Cardiac fibroblast (primary cell): ENCODE results near the gene TRABD2B.

Experiments used
- DNase-seq, 2 donors: peaks; one replicate each; pipeline versions ENCODE4 v3.0.0 to v3.0.0-alpha.2; 2010; ENCODE audit warnings: low read depth in 2 of 2
- H3K4me3 ChIP-seq, 2 donors: replicated peaks in 1 of 2; 1 replicate in 1 of 2; 2 replicates in 1 of 2; pipeline ENCODE4 v1.5.1; 2011; ENCODE audit warnings: low read depth in 2 of 2, low read length in 2 of 2, mild to moderate bottlenecking in 2 of 2, moderate library complexity in 1 of 2
- TF ChIP-seq, protein P1 (sequence below): IDR thresholded peaks from one replicate; pipeline ENCODE4 v1.5.1; 2011; ENCODE audit warnings: low read depth, mild to moderate bottlenecking, low read length, inconsistent platforms

The TRABD2B gene

DNA sequence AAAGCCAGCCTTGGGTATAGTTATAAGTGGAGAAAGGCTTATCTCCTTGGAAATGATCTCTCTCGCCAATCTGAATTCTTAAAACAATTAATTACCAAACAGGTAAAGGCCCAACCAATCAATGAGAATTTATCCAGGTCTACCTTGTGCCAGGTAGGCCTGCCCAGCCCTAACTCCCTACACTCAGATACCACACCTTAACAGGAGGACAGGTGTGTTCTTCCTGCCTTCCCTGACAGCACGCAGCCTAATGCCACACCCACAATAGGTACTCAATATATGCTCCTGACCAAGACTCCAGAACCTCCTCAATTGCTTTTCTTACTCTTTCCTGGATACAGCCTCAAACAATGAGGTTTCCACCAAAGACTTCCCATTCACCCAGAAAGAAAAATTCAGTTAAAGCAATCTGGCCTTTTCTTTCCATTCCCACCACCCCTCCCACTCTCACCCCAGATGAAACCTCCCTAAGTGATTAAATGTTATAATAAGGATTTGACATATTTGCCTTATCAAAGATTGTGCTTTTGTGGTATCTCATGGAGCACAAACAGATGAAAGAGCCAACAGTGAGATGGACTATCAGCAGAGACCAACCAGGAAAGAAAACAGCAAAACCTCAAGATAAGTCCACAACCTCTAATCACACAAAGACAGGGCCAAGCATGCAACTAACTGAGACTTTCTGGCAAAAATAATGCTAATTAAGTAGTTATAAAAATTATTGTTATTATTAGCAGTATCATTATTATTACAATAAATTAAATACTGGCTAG, 25.6 kb downstream of the TRABD2B start:
- H3K4me3 ChIP-seq = no peak overlapping the region
- TF ChIP-seq, protein P1, sequence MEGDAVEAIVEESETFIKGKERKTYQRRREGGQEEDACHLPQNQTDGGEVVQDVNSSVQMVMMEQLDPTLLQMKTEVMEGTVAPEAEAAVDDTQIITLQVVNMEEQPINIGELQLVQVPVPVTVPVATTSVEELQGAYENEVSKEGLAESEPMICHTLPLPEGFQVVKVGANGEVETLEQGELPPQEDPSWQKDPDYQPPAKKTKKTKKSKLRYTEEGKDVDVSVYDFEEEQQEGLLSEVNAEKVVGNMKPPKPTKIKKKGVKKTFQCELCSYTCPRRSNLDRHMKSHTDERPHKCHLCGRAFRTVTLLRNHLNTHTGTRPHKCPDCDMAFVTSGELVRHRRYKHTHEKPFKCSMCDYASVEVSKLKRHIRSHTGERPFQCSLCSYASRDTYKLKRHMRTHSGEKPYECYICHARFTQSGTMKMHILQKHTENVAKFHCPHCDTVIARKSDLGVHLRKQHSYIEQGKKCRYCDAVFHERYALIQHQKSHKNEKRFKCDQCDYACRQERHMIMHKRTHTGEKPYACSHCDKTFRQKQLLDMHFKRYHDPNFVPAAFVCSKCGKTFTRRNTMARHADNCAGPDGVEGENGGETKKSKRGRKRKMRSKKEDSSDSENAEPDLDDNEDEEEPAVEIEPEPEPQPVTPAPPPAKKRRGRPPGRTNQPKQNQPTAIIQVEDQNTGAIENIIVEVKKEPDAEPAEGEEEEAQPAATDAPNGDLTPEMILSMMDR = no peak
- DNase-seq = no peak

DNA sequence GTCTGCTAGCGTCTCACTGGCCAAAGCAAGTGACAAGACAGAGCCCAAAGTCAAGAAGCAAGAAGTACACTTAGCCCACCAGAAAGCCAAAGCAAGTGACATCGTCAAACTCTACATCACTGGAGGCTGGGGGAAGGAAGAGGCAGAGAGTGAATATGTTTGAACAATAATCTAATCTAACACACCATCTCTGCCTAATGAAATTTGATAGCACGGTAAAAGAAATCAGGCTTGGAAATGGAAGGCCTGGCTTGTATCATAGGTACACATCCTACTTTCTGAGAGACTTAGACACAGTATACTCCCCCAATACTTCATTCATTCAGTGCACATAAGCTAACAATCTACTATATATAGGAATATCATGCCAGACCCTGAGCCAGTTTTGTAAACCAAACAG, 26.3 kb downstream of the TRABD2B start:
- TF ChIP-seq, protein P1 = no peak
- no peak for DNase-seq
- no peak overlapping the region for H3K4me3 ChIP-seq

DNA sequence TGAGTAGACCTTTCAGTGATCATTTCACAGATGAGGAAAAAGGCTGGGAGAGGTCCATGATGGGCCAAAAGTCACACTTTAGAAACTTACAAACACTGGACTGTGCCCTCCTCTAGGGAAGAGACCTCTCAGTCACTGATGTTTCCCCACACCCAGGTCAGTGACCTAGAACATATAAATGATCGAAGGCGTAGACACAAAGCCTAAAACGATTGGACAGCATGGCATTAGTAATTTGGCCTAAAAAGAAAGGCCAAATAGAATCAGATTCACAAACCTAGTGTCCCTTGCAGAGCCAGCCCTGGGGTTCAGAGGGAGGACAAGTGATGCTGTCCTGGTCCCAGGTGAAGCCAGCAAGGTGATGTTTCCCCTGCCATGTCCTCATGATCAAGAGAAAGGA, 27.7 kb downstream of the TRABD2B start:
- TF ChIP-seq, protein P1 = no peak
- no peak overlapping the region for H3K4me3 ChIP-seq
- DNase-seq = no peak

DNA sequence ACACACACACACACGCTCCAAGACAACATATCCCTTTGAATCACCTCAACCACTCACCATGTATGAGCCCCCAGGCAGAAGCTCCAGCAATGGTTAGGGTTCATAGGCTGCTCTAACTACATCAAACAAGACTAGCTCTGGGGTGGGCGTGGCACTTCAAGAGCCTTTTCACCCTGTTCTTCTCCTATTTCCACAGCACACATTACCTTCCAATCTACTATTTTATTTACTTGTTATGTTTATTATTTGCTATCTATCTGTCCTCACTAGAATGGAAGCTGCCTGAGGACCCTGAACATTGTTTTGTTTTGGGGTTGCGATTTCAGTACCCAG, 28.7 kb downstream of the TRABD2B start:
- TF ChIP-seq, protein P1 = no peak
- H3K4me3 ChIP-seq = no peak overlapping the region
- no peak for DNase-seq

DNA sequence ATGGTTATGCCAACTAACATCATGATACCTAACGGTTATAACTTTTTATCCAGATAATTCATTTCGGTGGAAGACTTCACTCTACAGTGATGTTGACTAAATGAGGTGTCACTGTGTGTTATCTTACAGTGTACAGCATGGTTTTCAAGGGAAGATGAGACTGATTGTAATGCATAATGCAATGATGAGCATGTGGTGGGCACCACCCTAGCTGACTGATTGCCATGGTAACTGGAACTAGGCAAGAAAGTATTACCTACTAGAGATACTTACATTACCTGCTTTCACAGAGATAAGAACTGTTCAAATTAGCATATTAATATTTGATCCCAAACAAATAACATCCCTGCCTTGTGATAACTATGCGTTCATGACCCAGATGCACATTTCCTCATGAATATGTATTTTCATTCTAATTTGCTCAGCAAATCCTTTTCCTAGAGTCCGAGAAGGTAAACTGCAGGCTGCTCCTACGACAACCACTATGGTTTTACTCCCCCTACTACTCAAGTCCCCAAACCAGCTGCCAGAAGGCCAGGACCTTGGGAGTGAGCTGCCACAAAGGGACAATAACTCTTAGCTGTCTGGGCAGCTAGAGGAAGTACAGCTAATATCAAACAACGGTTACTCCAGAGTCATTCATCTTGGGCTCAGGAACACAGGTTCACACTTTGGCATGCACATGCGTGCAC, 29.2 kb downstream of the TRABD2B start:
- no peak for DNase-seq
- H3K4me3 ChIP-seq = no peak overlapping the region
- TF ChIP-seq, protein P1 = no peak

DNA sequence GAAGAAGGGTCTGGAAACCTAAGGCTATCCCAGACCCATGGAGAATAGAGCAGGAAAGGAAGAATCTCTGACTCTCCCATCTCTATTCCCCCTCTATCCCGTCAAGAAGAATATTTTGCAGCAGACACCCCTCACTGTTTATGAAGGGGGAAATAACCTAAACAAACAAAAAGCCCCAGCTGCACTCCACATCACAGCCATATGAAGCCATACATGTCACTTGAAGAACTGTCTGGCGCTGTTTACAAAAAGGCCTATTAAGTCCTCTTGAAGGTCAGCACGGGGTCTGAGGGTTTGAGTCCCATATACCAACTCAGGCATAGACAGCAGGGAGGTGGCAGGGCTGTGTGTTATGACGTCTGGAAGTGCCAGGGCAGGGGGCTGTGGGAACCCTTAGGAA, 31.4 kb downstream of the TRABD2B start:
- DNase-seq = no peak
- no peak overlapping the region for H3K4me3 ChIP-seq
- TF ChIP-seq, protein P1 = no peak
